CD4-positive, alpha-beta T cell treated with Interleukin-4 for 4 hours (primary cell): ENCODE data around the gene ZDHHC11B.
"Not testable (repeated sequence)": the region's sequence is repeated elsewhere in the genome, so short reads cannot be mapped to it uniquely, and the experiment has no call there.

Source experiments
- DNase-seq: peaks from one replicate; pipeline ENCODE4 v3.0.0-alpha.2; 2020

The ZDHHC11B gene

DNA sequence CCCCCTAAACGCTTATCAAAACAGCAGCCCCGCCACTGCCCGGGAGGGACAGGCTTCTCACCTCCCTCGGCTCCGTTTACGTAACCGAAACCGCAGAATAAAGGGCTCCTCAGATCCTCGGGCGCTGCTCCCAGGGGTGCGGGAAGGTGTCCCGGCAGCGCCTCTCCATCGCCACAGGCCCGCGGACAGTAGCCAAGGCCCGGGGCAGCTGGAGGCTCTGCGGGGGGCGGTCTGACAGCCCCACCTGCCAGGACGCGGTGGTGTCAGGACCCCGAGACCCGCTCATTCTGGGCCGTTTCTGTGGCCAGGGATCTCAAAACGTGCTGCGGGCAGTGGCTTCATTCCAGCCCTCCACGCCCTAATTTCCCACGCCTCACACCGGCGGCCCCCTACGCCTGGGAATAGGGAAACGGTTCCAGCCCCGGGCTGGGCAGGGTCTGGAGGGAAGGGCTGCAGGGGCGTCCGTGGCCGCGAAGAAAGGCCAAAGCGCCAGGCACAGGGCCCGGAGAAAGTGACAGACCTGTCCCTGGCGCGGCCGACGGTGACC lies 575 bp downstream of the ZDHHC11B start:
- DNase-seq, result peak; percentile 11

DNA sequence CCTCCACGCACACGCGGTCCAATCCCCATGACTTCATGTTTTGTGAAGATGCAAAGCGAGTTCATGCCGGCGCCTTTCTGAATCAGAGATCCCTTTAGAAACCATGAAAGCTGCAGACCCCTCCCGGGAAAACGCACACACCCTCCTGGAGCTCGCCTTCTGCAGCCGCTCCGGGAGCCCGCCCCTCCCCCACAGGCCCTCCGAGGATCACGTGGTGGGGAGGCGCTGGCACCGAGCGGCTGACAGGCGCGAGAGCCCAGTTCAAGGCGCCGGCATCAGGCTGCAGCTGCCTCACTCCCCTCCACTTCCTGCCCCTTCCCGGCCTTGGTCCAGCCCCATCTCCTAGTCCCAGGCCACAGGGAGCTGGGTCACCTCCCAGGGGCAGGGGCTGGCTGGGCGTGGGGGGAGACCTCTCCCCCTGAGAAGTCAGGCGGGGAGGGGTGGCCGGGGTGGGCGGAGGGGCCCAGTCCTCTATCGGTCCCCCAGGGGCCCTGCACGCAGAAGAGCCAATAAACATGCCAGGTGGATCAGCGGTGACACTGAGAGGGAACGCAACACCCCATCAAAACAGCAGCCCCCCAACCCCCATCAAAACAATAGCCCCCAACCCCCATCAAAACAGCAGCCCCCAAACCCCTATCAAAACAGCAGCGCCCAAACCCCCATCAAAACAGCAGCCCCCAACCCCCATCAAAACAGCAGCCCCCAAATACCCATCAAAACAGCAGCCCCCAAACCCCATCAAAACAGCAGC lies 1.3 kb downstream of the ZDHHC11B start:
- DNase-seq, result not testable (repeated sequence)

DNA sequence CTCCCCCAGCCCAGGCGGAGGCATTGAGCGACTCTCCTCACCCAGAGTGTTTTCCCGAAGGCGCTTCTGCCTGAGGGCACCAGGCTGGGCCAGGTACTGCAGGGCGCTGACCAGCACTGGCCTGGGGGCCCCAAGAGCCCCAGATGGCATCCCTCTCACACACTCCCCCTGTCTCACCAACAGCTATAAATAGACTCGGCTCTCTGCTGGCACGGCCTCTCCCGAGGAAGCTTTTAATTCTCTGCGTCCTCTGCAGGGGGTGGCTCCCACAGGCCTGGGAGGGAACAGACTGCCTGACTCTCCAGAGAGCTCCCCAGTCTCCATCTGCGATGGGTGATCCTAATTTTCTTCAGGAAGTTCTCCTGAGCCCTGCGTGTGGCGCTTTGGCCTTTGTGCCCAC lies 2.2 kb downstream of the ZDHHC11B start:
- DNase-seq, result not testable (repeated sequence)

DNA sequence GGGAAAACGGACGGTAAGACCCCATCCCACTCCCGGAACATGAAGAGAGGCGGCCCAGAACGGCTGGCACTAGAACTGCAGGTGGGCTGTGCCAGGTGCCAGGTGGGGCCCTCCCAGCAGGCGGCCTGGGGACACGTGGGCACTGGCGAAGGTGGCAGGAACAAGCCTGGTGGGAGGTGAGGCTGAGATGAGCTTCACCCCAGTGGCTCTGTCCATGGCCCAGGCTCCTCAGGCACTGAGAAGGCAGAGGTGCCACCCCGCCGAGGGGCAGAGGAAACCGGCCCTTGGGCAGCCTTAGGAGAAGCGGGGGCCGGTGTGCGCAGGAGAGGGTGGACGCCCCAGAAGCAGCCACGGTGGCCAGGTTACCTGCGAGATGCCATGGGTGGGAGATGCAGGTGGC lies 4.0 kb downstream of the ZDHHC11B start:
- not testable (repeated sequence) for DNase-seq

DNA sequence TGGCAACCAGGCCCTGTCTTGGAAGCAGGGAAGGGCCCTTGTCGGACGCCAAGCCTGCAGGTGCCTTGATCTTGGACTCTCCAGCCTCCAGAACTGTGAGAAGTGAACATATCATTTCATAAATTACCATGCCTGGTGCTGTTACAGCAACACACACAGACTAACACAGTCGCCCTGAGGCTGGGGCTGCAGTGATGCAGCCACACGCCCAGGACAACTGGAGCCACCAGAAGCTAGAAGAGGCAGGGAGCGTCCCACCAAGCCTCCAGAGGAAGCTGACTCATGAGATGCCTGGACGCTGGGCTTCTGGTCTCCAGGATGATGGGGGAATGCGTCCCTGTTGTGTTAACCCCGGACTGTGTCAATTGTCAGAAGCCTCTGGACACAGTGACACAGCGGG lies 5.6 kb downstream of the ZDHHC11B start:
- not testable (repeated sequence) for DNase-seq

DNA sequence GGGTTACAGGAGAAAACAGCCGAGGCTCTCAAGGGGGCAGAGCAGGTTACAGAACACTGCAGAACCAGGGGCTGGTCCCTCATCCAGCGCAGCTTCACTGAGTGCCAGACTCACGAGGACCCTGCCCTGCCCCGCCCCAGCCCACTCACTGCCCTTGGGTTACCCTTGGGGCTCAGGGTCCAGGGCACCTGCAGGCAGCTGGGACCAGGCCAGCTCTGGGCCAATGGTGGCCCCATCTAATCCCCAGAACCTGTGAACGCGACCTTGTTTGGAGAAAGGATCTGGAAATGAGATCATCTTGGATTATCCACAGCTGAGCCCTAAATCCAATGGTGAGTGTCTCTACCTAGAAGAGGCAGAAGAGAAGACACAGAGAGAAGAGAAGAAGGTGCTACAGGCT lies 6.1 kb downstream of the ZDHHC11B start:
- not testable (repeated sequence) for DNase-seq

DNA sequence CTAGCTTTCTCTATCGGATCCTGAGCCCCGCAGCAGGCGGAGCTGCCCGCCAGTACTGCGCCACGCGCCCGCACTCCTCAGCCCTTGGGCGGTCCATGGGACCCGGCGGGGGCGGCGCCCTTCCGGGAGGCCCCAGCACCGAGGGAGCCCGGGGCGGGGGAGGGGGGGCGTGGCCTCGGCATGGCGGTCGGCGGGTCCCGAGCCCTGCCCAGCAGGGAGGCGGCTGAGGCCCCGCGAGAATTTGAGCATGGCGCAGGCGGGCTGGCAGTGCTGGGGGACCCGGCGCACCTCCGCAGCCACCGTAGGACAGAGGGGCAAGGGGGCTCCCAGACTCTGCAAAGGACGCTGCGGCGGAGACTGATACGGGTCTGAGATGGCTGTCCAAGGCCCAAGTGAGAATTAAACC lies 6.8 kb downstream of the ZDHHC11B start:
- DNase-seq, result no peak

DNA sequence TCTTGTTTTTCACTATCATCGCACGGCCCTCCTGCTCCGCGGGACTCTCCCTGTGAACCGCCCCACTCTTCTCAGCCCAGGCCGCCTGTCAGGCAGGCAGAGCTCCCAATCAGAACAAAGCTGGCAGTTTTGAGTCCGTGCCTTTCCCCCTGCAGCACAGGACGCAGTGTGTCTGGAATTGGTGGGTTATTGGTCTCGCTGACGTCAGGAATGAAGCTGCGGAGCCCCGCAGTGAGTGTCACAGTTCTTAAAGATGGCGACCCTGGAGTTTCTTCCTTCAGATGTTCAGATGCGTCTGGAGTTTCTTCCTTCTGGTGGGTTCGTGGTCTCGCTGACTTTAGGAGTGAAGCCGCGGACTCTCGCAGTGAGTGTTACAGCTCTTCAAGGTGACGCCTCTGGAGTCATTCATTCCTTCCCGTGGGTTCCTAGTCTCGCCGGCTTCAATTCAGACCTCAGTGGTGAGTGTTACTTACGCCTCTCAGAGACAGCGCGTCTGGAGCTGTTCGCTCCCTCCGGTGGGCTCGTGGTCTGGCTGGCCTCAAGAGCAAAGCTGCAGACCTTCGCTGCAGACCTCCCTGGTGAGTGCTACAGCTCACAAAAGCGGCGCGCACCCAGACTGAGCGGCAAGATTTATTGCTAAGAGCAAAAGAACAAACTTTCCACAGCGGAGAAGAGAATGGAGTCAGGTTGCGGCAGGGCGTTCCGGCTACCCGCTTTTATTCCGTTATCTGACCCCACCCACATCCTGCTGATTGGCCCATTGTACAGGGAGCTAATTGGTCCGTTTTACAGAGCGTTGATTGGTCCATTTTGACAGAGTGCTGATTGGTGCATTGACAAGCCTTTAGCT lies 7.4 kb downstream of the ZDHHC11B start:
- no peak for DNase-seq

DNA sequence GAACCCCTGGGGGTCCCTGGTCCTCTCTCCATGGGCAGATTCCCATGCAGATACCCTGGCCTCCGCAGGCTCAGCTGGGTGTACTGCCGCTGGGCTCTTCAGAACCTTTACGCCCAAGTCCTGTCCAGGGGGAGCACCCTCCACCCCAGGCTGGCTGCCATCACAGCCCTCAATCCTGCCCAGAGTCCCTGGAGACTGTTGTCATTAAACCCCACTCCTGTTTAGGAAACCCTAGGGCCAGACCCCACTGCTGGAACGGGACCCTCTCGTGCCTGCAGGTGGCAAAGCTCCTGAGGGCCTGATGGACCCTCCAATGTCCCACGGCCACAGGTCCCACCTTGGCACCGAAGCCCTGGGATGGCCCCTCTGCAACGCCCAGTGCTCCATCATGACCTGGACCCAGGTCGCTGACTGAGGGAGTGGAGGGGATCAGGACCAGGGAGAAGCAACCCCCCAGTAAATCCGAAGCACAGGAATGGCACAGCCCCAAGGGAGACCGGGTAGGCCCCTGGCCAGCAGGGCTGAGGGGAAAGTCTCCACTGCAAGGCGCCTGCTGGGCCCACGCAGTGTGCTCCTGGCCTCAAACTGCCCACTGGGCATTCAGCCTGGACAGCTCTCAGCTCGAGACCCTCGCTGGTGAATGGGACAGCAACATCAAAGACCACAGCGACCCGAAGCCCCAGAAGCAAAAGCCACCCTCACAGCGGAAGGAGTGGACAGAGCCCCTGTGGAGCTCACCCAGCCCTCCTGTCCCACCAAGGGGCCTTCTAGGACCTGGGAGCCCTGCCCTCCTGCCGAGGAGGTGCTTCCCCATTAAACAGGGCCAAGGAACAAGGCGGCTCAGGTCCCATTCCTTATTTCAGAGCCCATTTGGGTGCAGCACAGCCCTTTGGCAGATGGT lies 8.3 kb downstream of the ZDHHC11B start:
- no peak for DNase-seq

DNA sequence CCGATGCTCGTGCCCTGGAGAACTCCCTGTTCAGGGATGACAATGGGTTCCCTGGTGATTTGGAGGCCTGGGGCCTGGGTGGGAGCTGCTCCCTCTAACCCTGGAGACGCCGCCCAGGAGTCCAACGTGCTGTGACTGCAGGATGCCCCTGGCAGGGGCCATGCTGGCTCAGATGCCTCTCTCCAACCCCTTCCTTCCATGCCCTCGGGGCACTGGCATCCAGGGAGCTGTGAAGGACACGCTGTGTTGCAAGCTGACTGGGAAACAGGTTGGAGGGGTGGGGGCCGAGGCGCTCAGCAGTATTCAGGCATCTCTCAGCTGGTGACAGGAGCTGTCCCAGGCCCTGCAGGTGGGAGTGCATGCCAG lies 9.0 kb downstream of the ZDHHC11B start:
- DNase-seq, result not testable (repeated sequence)

DNA sequence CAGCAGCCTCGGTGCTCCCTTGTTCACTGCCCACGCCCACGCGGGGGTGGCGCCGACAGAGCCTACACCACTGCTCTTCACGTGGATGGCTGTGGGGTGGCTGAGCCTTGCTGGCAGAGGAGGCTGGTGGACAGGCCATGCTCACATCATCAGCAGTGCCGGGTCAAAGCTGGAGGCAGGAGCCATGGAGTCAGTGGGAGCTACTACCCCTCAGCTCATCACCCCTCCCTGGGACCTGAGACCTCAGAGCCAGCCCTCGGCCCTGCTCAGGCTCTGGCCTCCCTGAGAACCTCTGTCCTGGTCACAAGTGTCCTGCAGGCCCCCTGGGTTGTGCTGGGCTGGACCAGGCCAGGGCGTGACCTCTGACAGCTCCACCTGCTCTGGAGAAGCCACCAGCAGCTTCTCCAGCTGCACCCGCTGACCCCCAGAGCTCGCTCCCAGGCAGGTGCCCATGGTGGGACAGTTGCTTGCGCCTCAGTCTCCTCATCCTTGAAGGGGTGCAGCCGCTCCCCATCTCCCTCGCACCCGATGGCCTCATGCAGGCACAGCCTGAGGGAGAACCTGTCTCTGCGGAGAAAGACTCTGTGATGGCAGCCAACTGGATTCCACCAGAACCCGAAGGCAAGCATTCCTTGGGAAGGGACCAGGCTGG lies 9.5 kb downstream of the ZDHHC11B start:
- not testable (repeated sequence) for DNase-seq

DNA sequence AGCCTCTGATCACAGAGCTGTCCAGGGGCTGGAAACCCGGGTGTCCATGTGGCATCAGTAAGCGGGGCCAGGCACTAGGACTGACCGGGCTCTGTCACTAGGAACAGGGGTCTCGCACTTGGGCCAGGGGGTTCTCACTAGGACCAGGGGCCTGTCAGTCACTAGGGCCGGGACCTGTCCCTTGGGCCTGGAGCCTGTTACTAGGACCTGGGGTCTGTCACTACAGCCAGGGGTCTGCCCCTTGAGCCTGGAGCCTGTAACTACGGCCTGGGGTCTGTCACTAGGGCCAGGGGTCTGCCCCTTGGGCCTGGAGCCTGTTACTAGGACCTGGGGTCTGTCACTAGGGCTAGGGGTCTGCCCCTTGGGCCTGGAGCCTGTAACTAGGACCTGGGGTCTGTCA lies 10.2 kb downstream of the ZDHHC11B start:
- not testable (repeated sequence) for DNase-seq

DNA sequence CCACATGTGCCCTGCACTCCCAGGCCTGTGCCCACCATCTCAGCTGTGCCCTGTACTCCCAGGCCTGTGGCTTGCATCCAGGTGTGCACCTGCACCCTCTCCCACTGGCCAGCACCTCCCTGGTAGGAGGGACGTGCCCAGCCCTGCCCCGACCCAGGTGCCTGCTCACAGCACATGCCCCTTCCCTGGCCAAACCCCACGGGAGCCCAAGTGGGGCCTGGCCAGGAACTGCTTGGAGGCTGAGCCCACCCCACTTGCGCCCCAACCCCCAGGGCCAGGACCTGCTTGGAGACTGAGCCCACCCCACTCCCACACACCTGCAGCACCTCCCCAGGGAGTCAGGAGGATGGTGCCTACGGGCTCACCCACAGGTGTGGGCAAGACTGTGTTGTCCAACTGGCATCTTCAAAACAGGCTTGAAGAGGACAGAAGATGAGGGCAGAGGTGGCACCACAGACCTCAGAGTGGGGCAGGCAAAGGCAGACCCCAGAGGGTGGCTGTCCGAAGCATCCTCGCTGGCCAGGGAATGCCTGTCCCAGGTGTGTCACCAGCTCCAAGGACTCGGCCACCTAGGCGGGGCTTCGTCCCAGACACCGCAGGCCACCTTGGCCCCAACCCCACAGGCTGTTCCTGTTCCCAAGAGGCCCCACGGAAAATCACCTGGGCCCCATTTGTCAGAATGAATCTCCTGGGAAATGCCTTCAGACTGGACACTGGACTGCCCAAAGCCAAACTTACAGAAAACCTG lies 10.8 kb downstream of the ZDHHC11B start:
- DNase-seq, result no peak

DNA sequence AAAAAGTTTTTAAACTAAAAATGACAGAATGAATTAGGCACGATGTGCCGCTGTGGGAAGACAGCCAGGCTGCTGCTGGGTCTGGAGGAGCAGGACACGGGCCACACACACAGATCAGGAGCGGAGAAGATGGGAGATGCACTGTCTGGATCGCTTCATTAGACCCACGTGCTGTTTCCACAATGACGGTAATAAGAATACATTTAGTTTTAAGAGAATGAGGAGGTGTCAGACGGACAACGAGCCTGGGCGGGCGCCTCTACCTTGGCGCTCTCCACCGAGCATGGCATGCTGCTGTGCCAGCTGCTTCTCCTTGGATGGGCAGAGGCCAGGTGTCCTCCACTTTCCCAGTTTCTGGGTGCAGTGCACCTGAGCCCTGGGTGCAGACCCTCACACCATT lies 11.6 kb downstream of the ZDHHC11B start:
- DNase-seq, result not testable (repeated sequence)

DNA sequence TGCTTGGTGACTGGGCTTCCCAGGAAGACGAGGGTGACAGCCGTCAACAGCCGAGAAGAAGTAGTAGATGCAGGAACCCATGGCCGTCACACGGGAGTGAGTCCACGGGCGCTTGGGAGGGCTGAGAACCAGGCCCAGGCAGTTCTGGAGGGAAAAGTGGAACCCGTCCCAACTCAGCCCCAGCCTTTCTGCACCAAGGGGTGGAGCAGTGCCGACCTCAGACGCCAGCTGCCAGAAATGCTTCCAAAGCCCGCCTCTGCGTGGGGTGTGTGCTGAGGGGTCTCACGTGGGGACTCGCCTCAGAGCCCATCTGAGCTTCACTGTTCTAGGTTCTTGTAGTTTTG lies 12.0 kb downstream of the ZDHHC11B start:
- DNase-seq, result not testable (repeated sequence)

DNA sequence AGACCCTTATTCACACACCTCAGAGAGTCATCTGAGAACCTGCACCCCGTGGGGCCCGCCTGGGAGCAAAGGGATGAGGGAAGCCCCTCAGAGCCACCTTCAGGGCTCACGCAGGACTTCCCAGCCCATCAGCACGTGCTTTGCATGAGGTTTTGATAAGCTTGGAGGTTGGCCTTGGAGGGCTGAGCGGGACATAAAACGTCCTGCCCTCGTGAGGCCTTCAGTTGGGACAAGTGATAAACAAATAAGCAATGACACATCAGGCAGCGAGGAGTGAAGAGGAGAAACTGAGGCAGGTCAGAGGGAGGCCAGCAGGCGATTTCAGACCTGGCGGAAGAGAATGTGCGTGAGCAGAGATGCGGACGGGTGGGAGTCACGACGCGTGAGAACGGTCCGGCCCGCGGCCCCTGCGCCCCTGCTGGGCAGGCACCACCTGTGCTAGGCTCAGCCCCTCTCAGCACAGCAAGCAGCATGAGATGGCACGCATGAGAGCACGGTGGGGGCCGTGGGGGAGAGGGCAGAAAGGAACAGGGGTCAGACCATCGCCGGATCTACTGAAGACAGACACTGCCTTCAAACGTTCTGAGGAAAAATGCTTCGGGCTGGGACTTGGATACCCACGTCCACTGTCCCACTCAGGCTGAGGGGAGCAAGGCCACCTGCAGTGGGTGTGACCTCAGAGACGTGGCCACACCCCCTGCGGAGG lies 12.5 kb downstream of the ZDHHC11B start:
- DNase-seq, result not testable (repeated sequence)

DNA sequence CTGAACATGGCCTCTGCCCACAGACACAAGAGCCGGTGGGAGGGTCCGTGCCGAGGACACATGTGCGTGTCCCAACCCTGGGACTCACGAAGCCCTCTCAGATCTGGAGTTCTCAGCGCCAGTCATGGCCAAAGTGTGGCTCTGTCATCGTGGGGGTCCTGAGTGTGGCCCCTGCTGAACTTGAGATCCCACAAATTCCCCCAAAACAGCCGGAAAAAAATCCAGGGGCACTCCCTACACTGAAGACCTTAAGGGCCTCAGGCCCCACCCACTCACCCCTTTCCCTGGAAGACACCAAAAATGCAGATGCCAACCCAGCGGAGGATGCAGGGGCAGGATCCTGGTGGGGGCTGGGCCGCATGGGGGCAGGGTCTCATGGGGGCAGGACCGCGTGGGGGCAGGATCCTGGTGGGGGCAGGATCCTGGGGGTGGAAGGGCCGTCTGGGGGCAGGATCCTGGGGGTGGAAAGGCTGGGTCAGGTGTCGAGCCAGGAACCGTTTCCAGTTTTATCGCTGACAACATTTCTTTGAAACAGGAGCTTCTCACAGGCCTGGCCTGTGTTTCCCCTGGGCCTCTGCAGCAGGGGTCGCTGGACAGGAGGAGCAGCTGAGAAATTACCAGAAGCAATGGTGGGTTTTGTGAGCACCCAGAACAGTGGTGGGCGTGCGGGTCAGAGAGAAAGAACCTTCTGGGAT lies 13.3 kb downstream of the ZDHHC11B start:
- not testable (repeated sequence) for DNase-seq

DNA sequence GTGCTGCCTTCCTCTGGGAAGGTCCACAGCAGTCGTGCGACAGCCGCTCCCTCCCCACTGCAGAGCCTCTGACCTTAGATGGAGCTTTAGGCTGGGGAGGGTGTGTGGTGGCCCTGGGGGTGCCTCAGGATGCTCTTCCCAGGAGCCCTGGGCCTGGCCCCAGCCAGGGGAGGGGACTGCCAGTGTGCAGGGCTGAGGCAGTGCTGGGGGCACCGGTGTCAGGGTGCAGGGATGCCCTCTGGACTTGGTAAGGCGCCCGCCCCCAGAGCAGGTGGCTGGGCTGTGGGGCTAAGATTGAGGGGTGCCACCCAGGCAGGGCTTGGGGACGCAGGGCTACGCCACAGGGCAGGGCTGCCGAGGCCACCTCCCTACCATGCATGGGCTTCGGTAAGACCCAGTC lies 13.9 kb downstream of the ZDHHC11B start:
- not testable (repeated sequence) for DNase-seq

DNA sequence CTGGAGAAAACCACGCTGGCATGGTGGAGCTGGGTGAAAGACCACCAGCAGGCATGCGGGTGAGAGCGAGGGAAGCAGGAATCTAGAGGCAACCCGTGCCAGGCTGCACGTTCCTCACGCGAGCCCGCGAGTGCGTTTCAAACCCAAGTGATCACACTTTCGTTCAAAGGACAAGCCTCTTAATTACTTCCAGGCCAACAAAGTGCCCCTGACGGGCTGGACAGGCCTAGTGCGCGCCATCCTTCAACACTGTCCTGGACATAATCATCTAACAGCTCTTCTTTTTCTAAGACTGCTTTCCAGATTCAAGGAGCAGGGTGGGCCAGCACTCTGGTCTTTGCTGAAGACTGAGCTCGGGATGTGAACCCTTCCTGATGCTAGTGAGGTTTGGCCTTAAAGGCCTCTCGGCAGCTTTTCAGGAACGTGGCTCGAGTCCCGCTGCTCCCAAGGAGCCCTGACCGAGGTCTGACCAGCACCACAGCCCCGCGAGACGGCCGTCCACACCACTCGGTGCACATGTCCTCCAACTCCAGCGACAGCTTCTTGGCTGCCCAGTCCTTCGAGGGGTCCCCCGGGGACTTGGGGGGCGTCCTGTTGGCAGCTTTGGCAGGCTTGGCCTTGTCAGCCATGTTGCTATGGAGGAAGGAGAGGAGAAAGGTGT lies 14.9 kb downstream of the ZDHHC11B start:
- DNase-seq, result not testable (repeated sequence)
